ENCODE data around the gene KPNA6.

GRCh38 chr1:32114420-32114819, 6.6 kb downstream of the KPNA6 start:
- no peak for TF ChIP-seq TAF1 (IDR thresholded peaks at IDR 0.05; ENCODE audit: borderline replicate concordance, insufficient read depth, low read length)
- no peak for TF ChIP-seq POLR2AphosphoS5 (IDR thresholded peaks at IDR 0.05; ENCODE audit: low read depth, low read length)
- TF ChIP-seq, protein P1, sequence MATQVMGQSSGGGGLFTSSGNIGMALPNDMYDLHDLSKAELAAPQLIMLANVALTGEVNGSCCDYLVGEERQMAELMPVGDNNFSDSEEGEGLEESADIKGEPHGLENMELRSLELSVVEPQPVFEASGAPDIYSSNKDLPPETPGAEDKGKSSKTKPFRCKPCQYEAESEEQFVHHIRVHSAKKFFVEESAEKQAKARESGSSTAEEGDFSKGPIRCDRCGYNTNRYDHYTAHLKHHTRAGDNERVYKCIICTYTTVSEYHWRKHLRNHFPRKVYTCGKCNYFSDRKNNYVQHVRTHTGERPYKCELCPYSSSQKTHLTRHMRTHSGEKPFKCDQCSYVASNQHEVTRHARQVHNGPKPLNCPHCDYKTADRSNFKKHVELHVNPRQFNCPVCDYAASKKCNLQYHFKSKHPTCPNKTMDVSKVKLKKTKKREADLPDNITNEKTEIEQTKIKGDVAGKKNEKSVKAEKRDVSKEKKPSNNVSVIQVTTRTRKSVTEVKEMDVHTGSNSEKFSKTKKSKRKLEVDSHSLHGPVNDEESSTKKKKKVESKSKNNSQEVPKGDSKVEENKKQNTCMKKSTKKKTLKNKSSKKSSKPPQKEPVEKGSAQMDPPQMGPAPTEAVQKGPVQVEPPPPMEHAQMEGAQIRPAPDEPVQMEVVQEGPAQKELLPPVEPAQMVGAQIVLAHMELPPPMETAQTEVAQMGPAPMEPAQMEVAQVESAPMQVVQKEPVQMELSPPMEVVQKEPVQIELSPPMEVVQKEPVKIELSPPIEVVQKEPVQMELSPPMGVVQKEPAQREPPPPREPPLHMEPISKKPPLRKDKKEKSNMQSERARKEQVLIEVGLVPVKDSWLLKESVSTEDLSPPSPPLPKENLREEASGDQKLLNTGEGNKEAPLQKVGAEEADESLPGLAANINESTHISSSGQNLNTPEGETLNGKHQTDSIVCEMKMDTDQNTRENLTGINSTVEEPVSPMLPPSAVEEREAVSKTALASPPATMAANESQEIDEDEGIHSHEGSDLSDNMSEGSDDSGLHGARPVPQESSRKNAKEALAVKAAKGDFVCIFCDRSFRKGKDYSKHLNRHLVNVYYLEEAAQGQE (IDR thresholded peaks at IDR 0.05; ENCODE audit: insufficient read depth in 1 of 2, low read depth in 2 of 2, low read length in 2 of 2), result no peak
- no peak for TF ChIP-seq SIN3A (IDR thresholded peaks at IDR 0.05; ENCODE audit: borderline replicate concordance, insufficient read depth, low read length)

Measured in PFSK-1 (cell line).